Endodermal cell (in vitro differentiated cells): ENCODE measurements around the gene BARHL1. TPM values are rescaled to one million over a fixed set of nuclear protein-coding genes. Genes with fewer than 3 reads are reported as not detected.

Experiments used
- DNase-seq: peaks from one replicate; pipeline ENCODE4 v3.0.0-alpha.2; 2017
- H3K27ac ChIP-seq: 2 replicates; pipeline ENCODE4 v1.5.1; 2013; ENCODE audit warnings: mild to moderate bottlenecking, low read depth, low read length, moderate library complexity
- H3K27me3 ChIP-seq: 2 replicates; pipeline ENCODE4 v1.6.1; 2013; ENCODE audit warnings: mild to moderate bottlenecking, low read length, moderate library complexity; ENCODE audit not compliant: insufficient read depth, control insufficient read depth, poor library complexity, severe bottlenecking
- H3K36me3 ChIP-seq: 2 replicates; pipeline ENCODE4 v1.7.0; 2013; ENCODE audit warnings: mild to moderate bottlenecking, low read length, moderate library complexity; ENCODE audit not compliant: control insufficient read depth, insufficient read depth
- H3K4me1 ChIP-seq: one replicate; pipeline ENCODE4 v1.7.0; 2013; ENCODE audit warnings: low read length; ENCODE audit not compliant: control insufficient read depth, insufficient read depth
- H3K4me3 ChIP-seq: 2 replicates; pipeline ENCODE4 v1.5.1; 2013; ENCODE audit warnings: mild to moderate bottlenecking, low read length, moderate library complexity
- H3K9ac ChIP-seq: 2 replicates; pipeline ENCODE4 v1.6.1; 2013; ENCODE audit warnings: mild to moderate bottlenecking, low read length, moderate library complexity; ENCODE audit not compliant: poor library complexity, severe bottlenecking; ENCODE audit errors: extremely low read depth
- H3K9me3 ChIP-seq: 2 replicates; pipeline ENCODE4 v1.6.1; 2013; ENCODE audit warnings: mild to moderate bottlenecking, low read length, moderate library complexity; ENCODE audit not compliant: control insufficient read depth
- H3K27ac Mint-ChIP-seq: 2 replicates; pipeline ENCODE4 v1.8.0; 2020; ENCODE audit warnings: mixed read lengths
- H3K27me3 Mint-ChIP-seq: 2 replicates; pipeline ENCODE4 v1.8.0; 2021; ENCODE audit warnings: mild to moderate bottlenecking, mixed read lengths; ENCODE audit not compliant: insufficient read depth
- H3K36me3 Mint-ChIP-seq: 2 replicates; pipeline ENCODE4 v1.8.0; 2020; ENCODE audit warnings: low read depth, mixed read lengths
- H3K4me1 Mint-ChIP-seq: 2 replicates; pipeline ENCODE4 v1.8.0; 2020; ENCODE audit warnings: mixed read lengths
- H3K4me3 Mint-ChIP-seq: 2 replicates; pipeline ENCODE4 v1.8.0; 2020; ENCODE audit warnings: mild to moderate bottlenecking, moderate library complexity, mixed read lengths
- H3K9me3 Mint-ChIP-seq: 2 replicates; pipeline ENCODE4 v1.8.0; 2020; ENCODE audit warnings: mild to moderate bottlenecking, mixed read lengths
- WGBS, 2 experiments: methylation state at CpG; one replicate each; pipeline versions ENCODE4 v1.1.5 to v1.1.7; 2013; ENCODE audit warnings: missing lambda C conversion rate in 2 of 2, mixed read lengths in 1 of 2; ENCODE audit not compliant: insufficient coverage in 1 of 2, insufficient read length in 1 of 2; 5-methylcytosine and 5-hydroxymethylcytosine counted together
- total RNA-seq, 2 donors: library from RNA; stranded (reverse); fragmentation: NEBNext Ultra II Directional in 1 of 2; extraction: Animal tissue kit (Norgen Biotek cat#: 25700) in 1 of 2; gene quantifications; 2 replicates in 1 of 2; 3 replicates in 1 of 2; pipeline ENCODE4 v1.2.1, GENCODE V29; 2021
- TF ChIP-seq, protein P1 (sequence below): fragments of 200-600 bp; sonication (generic); conservative IDR thresholded peaks from 2 replicates; pipeline ENCODE4 v1.5.0; 2021; ENCODE audit warnings: antibody characterized with exemption, mild to moderate bottlenecking

Gene BARHL1
- total RNA-seq, 2 donors from 2014 or later = not detected

DNA sequence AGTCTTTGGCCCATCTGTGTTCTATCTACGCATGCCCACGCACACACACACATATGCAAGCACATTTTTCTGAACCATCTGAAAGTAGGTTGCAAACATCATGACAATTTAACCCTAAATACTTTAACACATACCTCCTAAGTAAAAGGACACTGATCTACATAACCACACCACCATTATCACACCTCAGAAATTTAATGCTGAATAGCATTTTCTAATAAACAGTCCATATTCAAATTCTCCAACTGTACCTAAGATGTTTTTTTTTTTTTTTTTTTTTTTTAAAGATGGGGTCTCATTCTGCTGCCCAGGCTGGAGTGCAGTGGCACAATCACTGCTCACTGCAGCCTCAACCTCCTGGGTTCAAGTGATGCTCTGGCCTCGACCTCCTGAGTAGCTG, 51.9 kb downstream of the BARHL1 start:
- no peak overlapping the region for H3K4me3 ChIP-seq
- no peaks in the 10 kb centered on the region for H3K27me3 Mint-ChIP-seq
- H3K36me3 ChIP-seq = peaks cover 87% of the 10 kb centered on the region
- H3K27ac Mint-ChIP-seq = no peak overlapping the region
- no peaks in the 10 kb centered on the region for H3K27me3 ChIP-seq
- H3K4me1 ChIP-seq = peaks cover 7% of the 10 kb centered on the region
- WGBS, 2 experiments = 93 to 97% methylated on average over 3 of the region's 3 CpGs
- H3K9me3 Mint-ChIP-seq = no peaks in the 10 kb centered on the region
- TF ChIP-seq, protein P1, sequence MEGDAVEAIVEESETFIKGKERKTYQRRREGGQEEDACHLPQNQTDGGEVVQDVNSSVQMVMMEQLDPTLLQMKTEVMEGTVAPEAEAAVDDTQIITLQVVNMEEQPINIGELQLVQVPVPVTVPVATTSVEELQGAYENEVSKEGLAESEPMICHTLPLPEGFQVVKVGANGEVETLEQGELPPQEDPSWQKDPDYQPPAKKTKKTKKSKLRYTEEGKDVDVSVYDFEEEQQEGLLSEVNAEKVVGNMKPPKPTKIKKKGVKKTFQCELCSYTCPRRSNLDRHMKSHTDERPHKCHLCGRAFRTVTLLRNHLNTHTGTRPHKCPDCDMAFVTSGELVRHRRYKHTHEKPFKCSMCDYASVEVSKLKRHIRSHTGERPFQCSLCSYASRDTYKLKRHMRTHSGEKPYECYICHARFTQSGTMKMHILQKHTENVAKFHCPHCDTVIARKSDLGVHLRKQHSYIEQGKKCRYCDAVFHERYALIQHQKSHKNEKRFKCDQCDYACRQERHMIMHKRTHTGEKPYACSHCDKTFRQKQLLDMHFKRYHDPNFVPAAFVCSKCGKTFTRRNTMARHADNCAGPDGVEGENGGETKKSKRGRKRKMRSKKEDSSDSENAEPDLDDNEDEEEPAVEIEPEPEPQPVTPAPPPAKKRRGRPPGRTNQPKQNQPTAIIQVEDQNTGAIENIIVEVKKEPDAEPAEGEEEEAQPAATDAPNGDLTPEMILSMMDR = no peak
- no peaks in the 10 kb centered on the region for H3K9me3 ChIP-seq
- no peak overlapping the region for H3K9ac ChIP-seq
- no peak for DNase-seq
- H3K36me3 Mint-ChIP-seq = peaks cover 69% of the 10 kb centered on the region
- H3K4me3 Mint-ChIP-seq = no peak overlapping the region
- no peak overlapping the region for H3K27ac ChIP-seq
- peaks cover 40% of the 10 kb centered on the region for H3K4me1 Mint-ChIP-seq

DNA sequence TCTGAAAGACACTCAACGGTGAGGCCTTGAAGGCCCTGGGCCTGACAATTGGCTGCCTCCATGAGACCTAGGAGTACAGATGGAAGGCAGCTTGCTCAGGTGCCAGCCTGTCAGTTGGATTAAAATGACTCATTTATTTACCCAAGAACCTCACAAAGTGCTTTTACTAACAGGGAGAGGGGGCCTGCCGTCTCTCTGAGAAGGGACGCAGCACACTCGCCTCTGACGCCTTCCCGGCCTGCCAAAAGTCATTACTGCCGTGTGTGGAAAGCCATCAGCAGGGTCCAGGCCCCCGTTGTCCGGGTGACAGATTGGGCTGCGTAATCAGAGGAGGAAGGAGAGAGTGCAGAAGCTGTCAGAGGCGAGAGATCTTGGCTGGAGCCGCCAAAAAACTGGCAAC, 54.9 kb downstream of the BARHL1 start:
- peaks cover 24% of the 10 kb centered on the region for H3K4me1 Mint-ChIP-seq
- Histone ChIP-seq H3K9ac (no peak overlapping the region), H3K27ac (no peak overlapping the region), H3K27me3 (no peaks in the 10 kb centered on the region), H3K4me3 (no peak overlapping the region), H3K9me3 (no peaks in the 10 kb centered on the region), H3K36me3 (peaks cover 90% of the 10 kb centered on the region), H3K4me1 (peaks cover 7% of the 10 kb centered on the region)
- no peak overlapping the region for H3K27ac Mint-ChIP-seq
- no peaks in the 10 kb centered on the region for H3K27me3 Mint-ChIP-seq
- 92% methylated on average over 8 to 12 of the region's 12 CpGs for WGBS, 2 experiments
- H3K4me3 Mint-ChIP-seq = no peak overlapping the region
- H3K9me3 Mint-ChIP-seq = no peaks in the 10 kb centered on the region
- DNase-seq = no peak
- TF ChIP-seq, protein P1 = no peak
- H3K36me3 Mint-ChIP-seq = peaks cover 73% of the 10 kb centered on the region

DNA sequence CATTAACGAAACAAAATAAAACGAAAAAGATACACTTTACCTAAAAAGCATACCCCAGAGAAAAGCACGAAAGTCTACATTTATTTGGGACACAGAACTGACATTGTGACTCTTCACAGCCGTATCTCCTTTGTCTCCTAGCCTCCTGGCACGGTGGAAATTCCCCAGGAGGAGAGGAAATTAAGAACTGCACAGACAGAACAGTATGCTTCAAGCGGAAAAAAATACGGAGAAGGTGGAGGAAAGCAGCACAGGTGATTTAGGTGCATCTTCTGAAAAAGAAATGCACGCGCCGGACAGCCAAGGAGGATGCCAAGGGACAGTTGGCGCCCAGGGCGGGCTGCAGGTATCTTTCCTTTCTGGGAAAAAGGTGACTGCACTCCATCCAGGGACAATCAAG, 55.4 kb downstream of the BARHL1 start:
- Mint-ChIP-seq H3K27me3 (no peaks in the 10 kb centered on the region), H3K27ac (no peak overlapping the region), H3K9me3 (no peaks in the 10 kb centered on the region), H3K4me3 (no peak overlapping the region), H3K36me3 (peaks cover 77% of the 10 kb centered on the region), H3K4me1 (peaks cover 20% of the 10 kb centered on the region)
- peaks cover 95% of the 10 kb centered on the region for H3K36me3 ChIP-seq
- peaks cover 7% of the 10 kb centered on the region for H3K4me1 ChIP-seq
- no peak for DNase-seq
- H3K9ac ChIP-seq = no peak overlapping the region
- H3K27ac ChIP-seq = no peak overlapping the region
- 95 to 99% methylated on average over 12 of the region's 12 CpGs for WGBS, 2 experiments
- TF ChIP-seq, protein P1 = no peak
- no peak overlapping the region for H3K4me3 ChIP-seq
- no peaks in the 10 kb centered on the region for H3K9me3 ChIP-seq
- H3K27me3 ChIP-seq = no peaks in the 10 kb centered on the region
